Activated CD4-positive, alpha-beta memory T cell treated with anti-CD3 and anti-CD28 coated beads, Interleukin-2, amount 10 ng/mL, durations not matched to agents 7 days and 5 days (primary cell): Measurements from ENCODE around the gene GAPDHS. TPM values are rescaled to one million over a fixed set of nuclear protein-coding genes. Genes with fewer than 3 reads are reported as not detected.
A peak's percentile ranks its signal among the peaks of the same experiment; 100 is the strongest.

Experiments used
- CTCF ChIA-PET: fragments of 350-600 bp; sonication (Branson Sonifier 250); formaldehyde crosslinking; loops from one replicate; lab custom pipeline; 2021; ENCODE audit warnings: antibody characterized with exemption, inconsistent platforms; lab: Charles Lee
- POLR2A ChIA-PET: fragments of 350-600 bp; sonication (Branson Sonifier 250); formaldehyde crosslinking; loops from one replicate; lab custom pipeline; 2021; ENCODE audit warnings: antibody characterized with exemption; lab: Charles Lee
- DNase-seq: peaks from one replicate; pipeline ENCODE4 v3.0.0-alpha.2; 2020
- H3K27ac Mint-ChIP-seq: one replicate; pipeline ENCODE4 v1.8.0; 2021; ENCODE audit warnings: mild to moderate bottlenecking, mixed read lengths
- H3K27me3 Mint-ChIP-seq: one replicate; pipeline ENCODE4 v1.8.0; 2021; ENCODE audit warnings: mixed read lengths
- H3K36me3 Mint-ChIP-seq: one replicate; pipeline ENCODE4 v1.8.0; 2021; ENCODE audit warnings: low read depth, mixed read lengths
- H3K4me1 Mint-ChIP-seq: one replicate; pipeline ENCODE4 v1.8.0; 2021; ENCODE audit warnings: mixed read lengths
- H3K4me3 Mint-ChIP-seq: one replicate; pipeline ENCODE4 v1.8.0; 2021; ENCODE audit warnings: mild to moderate bottlenecking, mixed read lengths
- H3K9me3 Mint-ChIP-seq: one replicate; pipeline ENCODE4 v1.8.0; 2021; ENCODE audit warnings: mixed read lengths
- total RNA-seq, 2 experiments: library from RNA; stranded (reverse); gene quantifications; one replicate each; pipeline ENCODE4 v1.2.3, GENCODE V29; 2021

GAPDHS gene
- total RNA-seq, 2 experiments from 2014 or later, result not detected

- no peak for DNase-seq
- H3K4me3 Mint-ChIP-seq, result no peak overlapping the region
- no peaks in the 10 kb centered on the region for H3K36me3 Mint-ChIP-seq
- peaks cover 5% of the 10 kb centered on the region for H3K4me1 Mint-ChIP-seq
- no peaks in the 10 kb centered on the region for H3K9me3 Mint-ChIP-seq
- no peak overlapping the region for H3K27ac Mint-ChIP-seq
- H3K27me3 Mint-ChIP-seq, result peaks cover 10% of the 10 kb centered on the region
- CTCF ChIA-PET, result no interaction called here
- POLR2A ChIA-PET, result no interaction called here
These were observed 34.2 kb upstream of the GAPDHS start for GRCh38 chr19:35498984-35499527.

- H3K9me3 Mint-ChIP-seq, result no peaks in the 10 kb centered on the region
- no peak overlapping the region for H3K4me3 Mint-ChIP-seq
- POLR2A ChIA-PET, result no interaction called here
- no peak for DNase-seq
- H3K27me3 Mint-ChIP-seq, result peaks cover 11% of the 10 kb centered on the region
- CTCF ChIA-PET, result interaction anchor here (2.4 kb wide), 1 partner anchor 10 kb away, joined by 7 read pairs; no protein-coding TSS in a partner anchor
- H3K36me3 Mint-ChIP-seq, result no peaks in the 10 kb centered on the region
- no peak overlapping the region for H3K27ac Mint-ChIP-seq
- peaks cover 4% of the 10 kb centered on the region for H3K4me1 Mint-ChIP-seq
These were observed 32.6 kb upstream of the GAPDHS start for GRCh38 chr19:35500611-35501010.

GRCh38 chr19:35501684-35502083 lies 31.6 kb upstream of the GAPDHS start:
- H3K4me1 Mint-ChIP-seq, result peaks cover 4% of the 10 kb centered on the region
- no peak overlapping the region for H3K27ac Mint-ChIP-seq
- H3K9me3 Mint-ChIP-seq, result no peaks in the 10 kb centered on the region
- ChIA-PET POLR2A (no interaction called here), CTCF (interaction anchor here (2.4 kb wide), 1 partner anchor 9 kb away, joined by 7 read pairs; no protein-coding TSS in a partner anchor)
- no peaks in the 10 kb centered on the region for H3K36me3 Mint-ChIP-seq
- H3K27me3 Mint-ChIP-seq, result peaks cover 19% of the 10 kb centered on the region
- no peak for DNase-seq
- no peak overlapping the region for H3K4me3 Mint-ChIP-seq

- peaks cover 24% of the 10 kb centered on the region for H3K27me3 Mint-ChIP-seq
- ChIA-PET POLR2A (no interaction called here), CTCF (interaction anchor here (2.4 kb wide), 1 partner anchor 8 kb away, joined by 7 read pairs; no protein-coding TSS in a partner anchor)
- no peaks in the 10 kb centered on the region for H3K36me3 Mint-ChIP-seq
- no peak overlapping the region for H3K27ac Mint-ChIP-seq
- DNase-seq, result no peak
- H3K9me3 Mint-ChIP-seq, result no peaks in the 10 kb centered on the region
- H3K4me3 Mint-ChIP-seq, result no peak overlapping the region
- peaks cover 4% of the 10 kb centered on the region for H3K4me1 Mint-ChIP-seq
These were observed 30.5 kb upstream of the GAPDHS start for GRCh38 chr19:35502751-35503150.

- Mint-ChIP-seq H3K4me3 (no peak overlapping the region), H3K36me3 (no peaks in the 10 kb centered on the region), H3K9me3 (no peaks in the 10 kb centered on the region), H3K4me1 (peaks cover 21% of the 10 kb centered on the region), H3K27me3 (peaks cover 52% of the 10 kb centered on the region), H3K27ac (no peak overlapping the region)
- ChIA-PET POLR2A (no interaction called here), CTCF (interaction anchor here (0.9 to 1.9 kb wide), 2 partner anchors 11 kb away, joined by 4 to 8 read pairs; no protein-coding TSS in a partner anchor)
- DNase-seq, result no peak
These were observed 27.2 kb upstream of the GAPDHS start for GRCh38 chr19:35506011-35506410.

GRCh38 chr19:35507561-35507960 lies 25.7 kb upstream of the GAPDHS start:
- Mint-ChIP-seq H3K36me3 (no peaks in the 10 kb centered on the region), H3K9me3 (no peaks in the 10 kb centered on the region), H3K27ac (no peak overlapping the region), H3K4me3 (no peak overlapping the region), H3K4me1 (peaks cover 17% of the 10 kb centered on the region), H3K27me3 (peaks cover 58% of the 10 kb centered on the region)
- POLR2A ChIA-PET, result interaction anchor here (0.7 kb wide), 1 partner anchor 14 kb away, joined by 3 read pairs; no protein-coding TSS in a partner anchor
- no peak for DNase-seq
- CTCF ChIA-PET, result no interaction called here

GRCh38 chr19:35508129-35508528 lies 25.1 kb upstream of the GAPDHS start:
- Mint-ChIP-seq H3K36me3 (no peaks in the 10 kb centered on the region), H3K27ac (no peak overlapping the region), H3K4me3 (no peak overlapping the region), H3K27me3 (peaks cover 64% of the 10 kb centered on the region), H3K9me3 (no peaks in the 10 kb centered on the region), H3K4me1 (peaks cover 17% of the 10 kb centered on the region)
- ChIA-PET CTCF (interaction anchor here (1.4 to 1.5 kb wide), 2 partner anchors 45 to 50 kb away, joined by 3 read pairs; no protein-coding TSS in a partner anchor), POLR2A (no interaction called here)
- DNase-seq, result no peak

GRCh38 chr19:35509018-35509652 lies 24.1 kb upstream of the GAPDHS start:
- H3K27me3 Mint-ChIP-seq, result peaks cover 65% of the 10 kb centered on the region
- CTCF ChIA-PET, result interaction anchor here (0.9 to 2.4 kb wide), 8 partner anchors 14 to 156 kb away, joined by 3 to 12 read pairs (median 4); no protein-coding TSS in a partner anchor
- no peaks in the 10 kb centered on the region for H3K36me3 Mint-ChIP-seq
- POLR2A ChIA-PET, result interaction anchor here (0.6 kb wide), 1 partner anchor 52 kb away, joined by 3 read pairs; no protein-coding TSS in a partner anchor
- H3K27ac Mint-ChIP-seq, result no peak overlapping the region
- no peak overlapping the region for H3K4me3 Mint-ChIP-seq
- DNase-seq, result peak; percentile 40
- no peaks in the 10 kb centered on the region for H3K9me3 Mint-ChIP-seq
- H3K4me1 Mint-ChIP-seq, result peaks cover 17% of the 10 kb centered on the region

GRCh38 chr19:35509861-35510625 lies 23.2 kb upstream of the GAPDHS start:
- H3K4me3 Mint-ChIP-seq, result no peak overlapping the region
- H3K27me3 Mint-ChIP-seq, result peaks cover 67% of the 10 kb centered on the region
- H3K9me3 Mint-ChIP-seq, result no peaks in the 10 kb centered on the region
- DNase-seq, result peak; percentile 70
- H3K36me3 Mint-ChIP-seq, result no peaks in the 10 kb centered on the region
- peaks cover 17% of the 10 kb centered on the region for H3K4me1 Mint-ChIP-seq
- CTCF ChIA-PET, result interaction anchor here (0.6 to 2.4 kb wide), 23 partner anchors 9 to 515 kb away, joined by 3 to 12 read pairs (median 4); partner anchors contain the start of genes COX6B1 and HAUS5
- H3K27ac Mint-ChIP-seq, result no peak overlapping the region
- POLR2A ChIA-PET, result interaction anchor here (1.1 kb wide), 1 partner anchor 15 kb away, joined by 3 read pairs; no protein-coding TSS in a partner anchor

- ChIA-PET POLR2A (interaction anchor here (1.1 kb wide), 1 partner anchor 15 kb away, joined by 3 read pairs; no protein-coding TSS in a partner anchor), CTCF (interaction anchor here (0.6 to 2.4 kb wide), 19 partner anchors 9 to 515 kb away, joined by 3 to 12 read pairs (median 4); partner anchors contain the start of genes COX6B1 and HAUS5)
- Mint-ChIP-seq H3K4me1 (peaks cover 17% of the 10 kb centered on the region), H3K27ac (no peak overlapping the region), H3K4me3 (no peak overlapping the region), H3K27me3 (peaks cover 63% of the 10 kb centered on the region), H3K36me3 (no peaks in the 10 kb centered on the region), H3K9me3 (no peaks in the 10 kb centered on the region)
- DNase-seq, result no peak
These were observed 22.7 kb upstream of the GAPDHS start for GRCh38 chr19:35510626-35510964.

- no peaks in the 10 kb centered on the region for H3K36me3 Mint-ChIP-seq
- no peak for DNase-seq
- CTCF ChIA-PET, result interaction anchor here (1.1 to 1.9 kb wide), 7 partner anchors 9 to 186 kb away, joined by 3 to 7 read pairs (median 4); no protein-coding TSS in a partner anchor
- no peak overlapping the region for H3K4me3 Mint-ChIP-seq
- peaks cover 17% of the 10 kb centered on the region for H3K4me1 Mint-ChIP-seq
- H3K9me3 Mint-ChIP-seq, result no peaks in the 10 kb centered on the region
- POLR2A ChIA-PET, result no interaction called here
- H3K27ac Mint-ChIP-seq, result no peak overlapping the region
- H3K27me3 Mint-ChIP-seq, result peaks cover 56% of the 10 kb centered on the region
These were observed 21.9 kb upstream of the GAPDHS start for GRCh38 chr19:35511337-35511736.

- no peaks in the 10 kb centered on the region for H3K9me3 Mint-ChIP-seq
These were observed 20.2 kb upstream of the GAPDHS start for GRCh38 chr19:35512831-35513627.

More at GRCh38 chr19:35512831-35513627, 20.2 kb upstream of the GAPDHS start:
- Mint-ChIP-seq H3K27me3 (peaks cover 44% of the 10 kb centered on the region), H3K4me1 (peaks cover 17% of the 10 kb centered on the region), H3K4me3 (no peak overlapping the region), H3K36me3 (no peaks in the 10 kb centered on the region), H3K27ac (no peak overlapping the region)
- no peak for DNase-seq
- ChIA-PET POLR2A (no interaction called here), CTCF (no interaction called here)
